PFSK-1 (cell line): ENCODE measurements around the gene RERE.

Experiments used
- FOXP2 ChIP-seq: optimal IDR thresholded peaks from 2 replicates; pipeline ENCODE3; 2011; ENCODE audit warnings: borderline replicate concordance, control low read depth, inconsistent platforms; ENCODE audit not compliant: insufficient read depth; ENCODE audit errors: extremely low read length, extremely low read depth
- POLR2AphosphoS5 ChIP-seq: IDR thresholded peaks from 2 replicates; pipeline ENCODE4 v1.6.1; 2012; ENCODE audit warnings: low read depth, mild to moderate bottlenecking, control low read depth, low read length, moderate library complexity
- REST ChIP-seq, 2 experiments: IDR thresholded peaks; 2 replicates each; pipeline versions ENCODE4 v1.6.1 to v1.8.0; 2011 to 2012; ENCODE audit warnings: low read depth in 2 of 2, low read length in 2 of 2, control low read depth in 1 of 2, inconsistent platforms in 1 of 2, mild to moderate bottlenecking in 1 of 2, moderate library complexity in 1 of 2; ENCODE audit not compliant: insufficient read depth in 1 of 2
- SIN3A ChIP-seq: IDR thresholded peaks from 2 replicates; pipeline ENCODE4 v1.6.1; 2012; ENCODE audit warnings: mild to moderate bottlenecking, low read length, moderate library complexity, borderline replicate concordance; ENCODE audit not compliant: insufficient read depth
- TAF1 ChIP-seq: IDR thresholded peaks from 2 replicates; pipeline ENCODE4 v1.6.1; 2012; ENCODE audit warnings: low read length, control low read depth, borderline replicate concordance; ENCODE audit not compliant: insufficient read depth

RERE gene

GRCh38 chr1:8373581-8374241 lies 443.7 kb downstream of the RERE start:
- TF ChIP-seq REST (IDR thresholded peaks at IDR 0.05; ENCODE audit: insufficient read depth in 1 of 2, low read depth in 2 of 2, low read length in 2 of 2) (no peak), TAF1 (no peak)

- TF ChIP-seq FOXP2 = no peak
- no peak for TF ChIP-seq REST (IDR thresholded peaks at IDR 0.05; ENCODE audit: insufficient read depth in 1 of 2, low read depth in 2 of 2, low read length in 2 of 2)
- TF ChIP-seq POLR2AphosphoS5 = no peak
- no peak for TF ChIP-seq SIN3A
- no peak for TF ChIP-seq TAF1
These were observed 444.3 kb downstream of the RERE start for GRCh38 chr1:8373125-8373524.

GRCh38 chr1:8371372-8371991 lies 446.0 kb downstream of the RERE start:
- TF ChIP-seq TAF1 (no peak), REST (IDR thresholded peaks at IDR 0.05; ENCODE audit: insufficient read depth in 1 of 2, low read depth in 2 of 2, low read length in 2 of 2) (no peak), FOXP2 (no peak), POLR2AphosphoS5 (no peak), SIN3A (no peak)

GRCh38 chr1:8370905-8371315 lies 446.5 kb downstream of the RERE start:
- TF ChIP-seq SIN3A (no peak), REST (IDR thresholded peaks at IDR 0.05; ENCODE audit: insufficient read depth in 1 of 2, low read depth in 2 of 2, low read length in 2 of 2) (no peak), FOXP2 (no peak), TAF1 (no peak), POLR2AphosphoS5 (no peak)
